ENCODE data around the gene RIMS1.

Gene RIMS1

DNA sequence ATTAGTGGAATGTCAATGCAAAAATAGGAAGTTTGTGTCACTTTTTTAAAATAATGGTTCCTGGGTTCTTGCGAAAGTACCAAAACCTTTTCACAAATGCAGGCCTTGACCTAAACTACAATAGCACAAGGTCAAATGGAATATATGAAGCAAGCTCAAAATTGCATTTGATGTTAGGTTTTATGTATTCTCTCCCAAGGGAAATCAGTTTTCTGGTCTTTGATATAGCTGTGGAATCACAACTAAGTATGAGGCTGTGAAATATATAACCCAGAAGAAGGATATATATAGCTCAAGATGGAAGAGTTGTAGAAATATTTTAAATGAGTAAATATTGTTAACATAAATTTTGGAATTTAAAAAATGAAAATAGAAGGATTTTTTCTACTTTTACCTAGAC, 327.3 kb downstream of the RIMS1 start:
- H3K27ac ChIP-seq: no peak overlapping the region
- no peak overlapping the region for H3K4me3 ChIP-seq

DNA sequence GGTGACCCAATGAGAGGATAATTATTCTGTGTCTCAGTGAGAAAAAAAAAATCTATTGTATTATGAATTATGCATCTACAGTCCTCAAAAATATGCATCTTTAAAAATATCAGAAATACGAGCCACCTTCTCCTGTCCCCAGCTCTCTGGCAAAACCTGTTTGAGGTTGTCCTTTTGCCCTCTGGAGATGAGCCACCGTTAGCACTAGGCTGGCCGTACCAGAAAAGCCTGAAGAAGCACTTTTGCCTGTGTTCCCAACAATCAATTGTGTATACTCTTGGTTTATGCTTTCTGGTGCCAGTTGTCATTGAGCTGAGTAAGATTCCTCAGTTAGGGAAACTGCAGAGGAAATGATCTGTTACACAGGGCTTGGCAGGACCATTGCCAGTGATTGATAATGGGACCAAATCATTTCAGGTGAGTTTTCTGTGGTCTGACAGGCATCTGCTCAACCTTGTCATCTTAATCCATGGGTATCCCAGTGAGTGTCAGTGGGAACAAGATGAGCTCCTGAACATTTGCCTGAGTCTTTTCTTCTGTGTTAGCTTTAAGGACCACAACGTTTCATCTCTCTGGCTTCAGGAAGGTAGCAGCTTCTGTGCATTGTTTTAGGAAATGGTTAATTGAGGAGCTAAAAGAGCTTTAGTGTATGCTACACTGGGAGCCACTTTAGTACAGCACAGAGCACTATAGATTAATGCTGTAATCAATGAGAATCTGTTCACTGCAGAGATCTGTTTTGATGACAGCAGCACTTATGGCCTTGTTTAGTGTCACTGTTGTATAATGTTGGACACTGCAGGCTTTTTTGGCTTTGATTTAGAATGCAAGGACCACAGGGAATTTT, 330.1 kb downstream of the RIMS1 start:
- H3K27ac ChIP-seq: no peak overlapping the region
- no peak overlapping the region for H3K4me3 ChIP-seq

DNA sequence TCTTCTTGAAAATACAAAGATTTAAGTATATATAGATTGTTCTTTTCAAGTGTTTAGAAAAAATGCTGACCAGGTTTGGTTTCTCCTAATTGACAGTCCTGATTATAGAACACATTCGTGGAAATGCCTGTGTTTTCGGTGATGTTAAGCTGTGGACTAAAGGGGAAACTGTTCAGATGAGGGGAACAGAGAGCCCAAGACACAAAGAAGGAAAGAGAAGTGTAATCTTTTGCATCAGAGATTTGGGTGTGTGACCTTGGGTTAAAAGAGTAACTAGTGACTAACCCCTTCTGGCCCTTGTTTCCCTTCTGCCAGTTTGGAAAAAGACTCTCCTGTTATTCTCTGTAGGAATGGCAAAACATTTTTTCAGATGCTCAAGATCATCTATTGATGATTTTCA, 331.3 kb downstream of the RIMS1 start:
- H3K4me3 ChIP-seq: no peak overlapping the region
- H3K27ac ChIP-seq: no peak overlapping the region

DNA sequence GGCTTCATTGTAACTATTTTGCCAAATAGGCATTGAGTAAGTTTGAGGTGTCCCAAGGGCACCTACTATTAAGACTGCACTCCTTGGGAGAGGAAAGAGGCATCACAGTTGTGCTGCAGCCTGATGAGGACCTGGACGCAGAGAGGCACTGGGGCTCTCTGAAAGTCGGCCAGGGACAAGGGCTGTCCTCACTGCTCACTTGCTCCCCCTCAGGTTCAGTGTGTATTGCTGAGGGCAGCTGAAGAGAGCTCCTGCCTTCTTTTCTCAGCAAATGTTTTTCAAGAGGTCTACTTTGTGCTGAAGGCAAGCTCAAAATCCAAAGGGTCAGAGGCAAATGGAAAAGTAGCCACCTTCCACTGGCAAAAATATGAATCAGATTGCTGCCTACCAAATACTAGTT, 331.8 kb downstream of the RIMS1 start:
- no peak overlapping the region for H3K27ac ChIP-seq
- H3K4me3 ChIP-seq: no peak overlapping the region

DNA sequence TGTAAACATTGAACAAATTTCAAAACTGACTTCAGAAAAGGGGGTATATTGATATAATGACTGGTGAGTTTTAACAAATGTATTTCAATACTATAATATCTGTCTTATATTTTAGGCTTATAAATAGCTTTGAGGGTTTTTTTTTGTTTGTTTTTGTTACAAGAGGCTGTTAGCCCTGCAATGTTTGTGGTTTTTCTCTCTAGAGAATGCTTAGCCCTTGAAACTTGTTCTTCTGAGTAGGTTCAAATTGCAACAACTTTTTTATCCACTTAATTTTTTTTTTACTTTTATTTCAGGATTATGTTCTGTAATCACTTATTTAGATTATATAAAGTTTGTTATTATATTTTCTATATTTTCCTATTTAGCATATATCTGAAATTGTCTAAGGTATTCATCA, 333.2 kb downstream of the RIMS1 start:
- H3K27ac ChIP-seq: no peak overlapping the region
- no peak overlapping the region for H3K4me3 ChIP-seq

DNA sequence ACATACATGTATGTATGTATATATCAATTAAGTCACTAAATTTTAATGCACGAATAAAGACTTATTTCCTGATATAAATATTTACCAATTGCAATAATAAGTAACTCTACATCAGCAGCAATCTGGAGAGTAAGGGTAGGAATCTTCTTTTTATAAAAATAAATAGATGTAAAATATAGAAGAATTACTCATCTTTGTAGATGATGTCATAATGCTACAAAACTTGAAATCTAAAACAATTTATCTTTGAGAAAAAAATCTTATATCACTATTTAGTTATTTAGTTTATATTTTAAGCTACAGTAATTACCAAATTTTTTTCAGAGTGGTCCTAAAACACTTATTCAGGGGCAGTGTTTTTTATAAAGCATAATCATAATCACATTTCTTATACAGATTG, 351.7 kb downstream of the RIMS1 start:
- Histone ChIP-seq H3K27ac (no peak overlapping the region), H3K4me3 (no peak overlapping the region)

DNA sequence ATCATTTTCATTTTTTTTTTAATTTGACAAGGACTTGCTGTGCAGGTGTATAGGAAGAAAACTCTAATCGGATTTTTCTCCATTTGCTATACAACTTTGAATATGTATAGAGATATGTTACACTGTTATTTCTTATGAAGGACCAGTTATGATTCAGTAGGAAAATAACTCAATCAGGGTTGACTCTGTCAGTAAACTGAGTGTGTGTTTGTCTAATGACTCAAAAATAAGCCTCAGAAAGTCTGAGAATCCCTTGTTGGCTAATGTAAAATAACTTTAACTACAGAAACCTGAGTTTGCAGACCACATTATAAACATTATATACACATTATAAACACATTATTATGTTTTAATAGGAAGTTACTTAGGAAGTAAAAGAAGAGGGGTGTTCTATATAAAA, 352.6 kb downstream of the RIMS1 start:
- Histone ChIP-seq H3K27ac (no peak overlapping the region), H3K4me3 (no peak overlapping the region)

DNA sequence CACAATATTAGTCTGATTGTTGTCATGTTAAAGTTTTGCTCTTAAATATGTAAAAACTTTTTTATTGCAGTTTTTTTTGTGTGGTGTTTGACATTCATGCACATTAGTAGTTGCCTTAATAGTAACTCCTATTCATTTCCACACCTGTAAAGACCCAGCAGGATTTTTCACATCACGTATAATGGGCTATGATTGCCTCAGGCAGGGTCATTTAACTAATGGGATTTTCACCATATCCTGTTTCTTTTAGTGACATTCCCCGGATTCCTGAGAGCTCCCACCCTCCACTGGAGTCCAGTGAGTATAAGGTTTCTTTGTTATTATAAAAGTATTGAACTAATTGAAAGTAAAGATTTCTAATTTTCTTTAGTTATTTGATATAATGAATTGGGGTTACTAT, 359.2 kb downstream of the RIMS1 start:
- no peak overlapping the region for H3K27ac ChIP-seq
- H3K4me3 ChIP-seq: no peak overlapping the region

DNA sequence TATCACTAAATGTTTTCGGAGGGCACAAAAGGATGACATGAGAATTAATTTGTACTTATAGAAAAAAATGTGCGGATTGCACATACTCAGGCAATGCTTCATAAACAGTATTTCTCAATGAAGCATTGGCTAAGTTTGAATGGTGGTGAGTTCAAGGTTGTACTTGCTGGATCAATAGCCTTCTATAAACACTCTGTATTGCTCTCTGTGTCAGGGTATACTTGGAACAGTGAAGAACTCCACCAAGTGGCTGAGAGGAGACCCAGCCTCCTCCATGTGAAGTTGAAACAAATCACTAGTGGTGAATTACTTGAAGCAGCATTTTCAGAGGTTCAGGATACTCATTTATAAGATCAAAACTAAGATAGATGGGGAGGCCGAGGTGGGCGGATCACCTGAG, 360.6 kb downstream of the RIMS1 start:
- Histone ChIP-seq H3K27ac (no peak overlapping the region), H3K4me3 (no peak overlapping the region)

DNA sequence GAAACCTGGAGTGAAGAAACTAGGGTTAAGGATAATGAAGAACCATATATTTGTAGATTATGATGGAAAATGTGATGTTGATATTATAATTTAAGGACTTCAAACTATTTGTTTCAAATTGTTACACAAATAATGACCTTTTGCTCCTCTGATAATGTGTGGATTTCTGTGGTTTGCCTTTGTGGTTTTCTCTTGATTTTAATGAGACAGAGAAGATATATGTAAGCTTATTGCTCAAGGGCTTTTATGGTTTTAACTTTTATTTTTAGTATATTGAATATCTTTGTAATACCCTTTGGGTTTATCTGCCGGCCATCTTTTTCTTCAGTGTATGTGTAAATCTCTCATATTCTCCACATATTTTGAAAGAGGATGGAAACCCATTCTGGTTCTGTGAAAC, 362.3 kb downstream of the RIMS1 start:
- Histone ChIP-seq H3K27ac (no peak overlapping the region), H3K4me3 (no peak overlapping the region)

DNA sequence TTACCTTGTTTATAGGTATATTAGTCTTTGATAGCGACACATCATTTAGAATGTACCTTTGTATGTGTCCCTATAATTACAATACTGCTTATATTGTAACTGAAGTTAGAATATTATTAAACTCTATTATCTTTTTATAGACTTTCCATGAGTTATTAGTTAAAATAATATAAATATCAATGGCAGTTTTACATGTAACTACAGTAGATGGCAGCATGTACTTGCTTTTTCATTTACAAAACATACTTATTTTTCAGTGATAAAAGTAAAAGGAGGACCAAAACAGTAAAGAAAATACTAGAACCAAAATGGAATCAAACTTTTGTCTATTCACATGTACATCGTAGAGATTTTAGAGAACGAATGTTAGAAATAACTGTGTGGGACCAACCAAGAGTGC, 364.3 kb downstream of the RIMS1 start:
- Histone ChIP-seq H3K27ac (no peak overlapping the region), H3K4me3 (no peak overlapping the region)

DNA sequence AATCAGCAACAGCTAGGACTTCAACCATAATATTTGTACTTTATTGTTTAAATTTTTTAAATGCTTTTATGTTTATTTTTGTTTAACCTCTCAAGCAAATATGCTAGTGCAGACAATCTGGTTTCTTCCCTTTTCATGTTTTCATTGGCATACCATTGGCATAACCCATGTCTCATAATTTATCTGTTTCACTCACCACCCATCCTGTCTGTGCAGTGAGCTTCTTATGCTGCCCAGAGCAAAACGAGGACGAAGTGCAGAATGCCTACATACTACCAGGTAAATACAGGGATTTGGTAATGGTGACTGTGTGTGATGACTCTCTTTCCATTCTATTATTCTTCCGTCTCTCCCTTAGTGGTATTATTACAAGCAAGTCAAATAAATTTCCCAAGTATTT, 374.1 kb downstream of the RIMS1 start:
- no peak overlapping the region for H3K27ac ChIP-seq
- no peak overlapping the region for H3K4me3 ChIP-seq

DNA sequence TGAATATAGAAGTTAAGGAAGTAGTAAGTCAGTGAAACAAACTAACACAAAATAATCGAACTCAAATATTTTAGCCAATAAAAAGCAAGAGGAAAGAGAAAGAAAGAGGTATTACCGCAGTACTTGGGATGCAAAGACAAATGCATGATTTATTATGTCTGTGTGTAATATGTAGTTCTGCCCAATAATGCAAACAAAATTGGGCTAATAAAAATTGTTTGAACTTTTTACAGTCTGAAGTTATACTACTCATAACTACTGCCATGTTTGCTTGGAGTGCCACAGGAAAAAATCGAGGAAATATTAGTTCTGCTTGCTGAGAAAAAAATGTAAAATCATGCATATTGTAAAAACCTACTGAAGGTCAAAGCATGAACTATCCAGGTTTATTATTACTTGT, 375.2 kb downstream of the RIMS1 start:
- Histone ChIP-seq H3K4me3 (no peak overlapping the region), H3K27ac (no peak overlapping the region)

DNA sequence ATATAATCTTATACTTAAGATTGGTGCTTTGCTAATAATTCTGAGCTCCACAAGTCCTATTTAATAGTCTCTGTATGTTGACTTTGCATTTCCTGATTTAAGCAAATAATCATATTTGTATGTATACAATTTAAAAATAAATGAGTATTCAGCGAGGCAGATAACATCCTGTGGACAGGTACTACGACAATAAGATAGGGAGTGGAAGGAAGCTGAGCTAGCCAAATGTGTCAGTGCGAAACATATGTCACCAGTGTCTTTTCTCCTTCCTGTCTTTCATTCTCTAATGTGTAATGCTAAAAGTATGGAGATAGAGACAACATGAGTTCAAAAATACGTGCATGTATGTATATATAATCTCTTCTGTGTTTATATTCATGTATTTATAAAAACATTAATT, 375.9 kb downstream of the RIMS1 start:
- no peak overlapping the region for H3K27ac ChIP-seq
- no peak overlapping the region for H3K4me3 ChIP-seq

DNA sequence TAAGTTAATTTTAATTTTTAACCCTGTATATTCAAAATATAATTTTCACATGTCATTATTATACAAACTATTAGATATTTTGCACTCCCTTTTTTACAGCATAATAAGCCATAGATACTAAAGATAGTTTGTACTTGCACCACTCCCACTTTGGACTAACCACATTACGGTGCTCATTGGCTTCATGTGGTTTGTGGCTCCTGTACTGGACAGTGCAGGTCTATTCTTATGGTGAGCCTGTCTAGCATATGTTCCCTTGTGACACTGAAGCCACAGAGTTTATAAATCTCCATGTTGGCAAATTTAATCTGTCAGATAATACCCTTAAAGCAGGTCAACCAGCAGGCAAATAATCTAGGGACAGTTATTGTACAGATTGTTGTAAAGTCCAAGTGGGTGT, 381.1 kb downstream of the RIMS1 start:
- no peak overlapping the region for H3K27ac ChIP-seq
- no peak overlapping the region for H3K4me3 ChIP-seq

DNA sequence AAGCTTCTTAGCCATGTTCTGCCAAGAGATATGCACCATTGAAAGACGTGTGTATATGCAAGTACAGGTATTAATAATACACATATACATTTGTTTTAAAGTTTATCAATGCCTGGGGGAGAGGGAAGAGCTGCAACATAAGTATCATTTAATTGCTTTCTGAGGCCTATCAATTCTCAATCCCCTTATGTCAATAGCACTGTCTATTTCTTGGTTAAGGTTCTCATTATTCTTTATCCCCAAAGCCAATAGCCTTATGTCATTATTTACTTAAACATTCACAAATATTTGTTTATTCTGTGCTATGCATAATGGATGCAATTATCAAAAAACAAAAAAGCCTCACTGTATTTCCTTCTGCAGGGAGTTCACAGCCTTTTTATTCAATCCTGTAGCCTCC, 385.2 kb downstream of the RIMS1 start:
- Histone ChIP-seq H3K4me3 (no peak overlapping the region), H3K27ac (no peak overlapping the region)

DNA sequence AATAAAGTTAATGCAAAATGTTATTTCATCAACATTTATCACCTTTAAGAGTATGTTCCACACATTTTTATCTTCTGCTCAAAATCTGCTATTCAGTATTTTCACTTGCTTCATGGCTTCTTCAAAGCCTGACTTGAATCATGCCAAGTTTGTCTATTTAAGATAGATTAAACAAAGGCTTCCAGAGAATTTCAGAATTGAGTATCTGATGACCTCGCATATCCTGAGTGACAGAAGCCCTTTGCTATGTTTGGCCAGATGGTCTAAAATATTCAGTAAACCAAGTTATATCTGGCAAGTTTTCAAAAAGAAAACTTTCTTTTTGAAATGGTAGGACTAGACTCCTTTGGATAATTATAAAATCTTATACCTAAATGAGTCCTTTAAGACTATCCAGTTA, 386.6 kb downstream of the RIMS1 start:
- Histone ChIP-seq H3K27ac (no peak overlapping the region), H3K4me3 (no peak overlapping the region)

DNA sequence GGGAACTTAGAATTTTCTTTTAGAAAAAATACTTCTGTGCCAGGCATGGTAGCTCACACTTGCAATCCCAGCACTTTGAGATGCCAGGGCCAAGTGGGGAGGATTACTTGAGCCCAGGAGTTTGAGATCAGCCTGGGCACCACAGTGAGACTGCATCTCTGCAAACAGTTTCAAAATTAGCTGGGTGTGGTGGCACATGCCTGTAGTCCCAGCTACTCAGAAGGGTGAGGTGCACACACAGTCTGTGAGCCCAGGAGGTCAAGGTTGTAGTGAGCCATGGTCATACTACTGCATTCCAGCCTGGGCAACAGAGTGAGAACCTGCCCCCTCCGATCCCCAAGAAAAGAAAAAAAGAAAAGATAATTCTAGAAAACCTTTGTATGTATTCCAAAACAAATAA, 389.5 kb downstream of the RIMS1 start:
- H3K4me3 ChIP-seq: no peak overlapping the region

DNA sequence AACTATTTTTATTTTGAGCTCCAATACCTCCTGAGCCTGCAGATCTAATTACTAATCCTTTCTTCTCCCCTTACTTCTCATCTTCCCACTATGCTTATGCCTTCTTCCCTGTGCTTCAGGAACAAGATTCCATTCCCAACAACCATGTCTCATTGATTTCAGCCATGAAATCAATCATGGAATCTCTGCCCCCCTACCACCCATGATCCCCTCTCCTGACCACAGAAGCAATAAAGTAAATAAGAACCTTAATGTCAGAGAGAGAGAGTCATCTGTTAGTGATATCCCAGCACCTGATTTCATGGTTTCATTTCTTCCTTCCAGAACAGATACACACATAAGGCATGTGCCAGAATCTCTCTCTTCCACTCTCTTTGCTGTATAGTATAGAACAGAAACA, 395.9 kb downstream of the RIMS1 start:
- Histone ChIP-seq H3K4me3 (no peak overlapping the region), H3K27ac (no peak overlapping the region)

More for the DNA sequence above, 389.5 kb downstream of the RIMS1 start:
- no peak overlapping the region for H3K27ac ChIP-seq

DNA sequence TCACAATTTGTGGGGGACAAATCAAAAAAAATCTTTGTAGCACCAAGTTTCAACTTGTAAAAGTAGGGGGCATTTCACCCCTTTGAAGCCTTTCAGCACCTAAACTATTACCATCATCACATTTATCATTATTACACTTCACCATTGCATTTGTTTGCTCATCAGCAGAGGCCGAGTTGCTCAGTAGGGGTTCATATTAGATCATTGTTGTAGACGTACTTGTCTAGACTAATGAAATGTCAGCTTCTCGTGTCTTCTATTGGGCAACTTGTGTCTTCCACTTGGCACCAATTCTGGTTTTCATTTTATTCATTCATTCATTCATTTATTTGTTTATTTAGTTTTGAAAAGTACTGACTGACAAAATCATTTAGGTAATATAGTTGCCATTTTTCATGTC, 397.2 kb downstream of the RIMS1 start:
- Histone ChIP-seq H3K27ac (no peak overlapping the region), H3K4me3 (no peak overlapping the region)

DNA sequence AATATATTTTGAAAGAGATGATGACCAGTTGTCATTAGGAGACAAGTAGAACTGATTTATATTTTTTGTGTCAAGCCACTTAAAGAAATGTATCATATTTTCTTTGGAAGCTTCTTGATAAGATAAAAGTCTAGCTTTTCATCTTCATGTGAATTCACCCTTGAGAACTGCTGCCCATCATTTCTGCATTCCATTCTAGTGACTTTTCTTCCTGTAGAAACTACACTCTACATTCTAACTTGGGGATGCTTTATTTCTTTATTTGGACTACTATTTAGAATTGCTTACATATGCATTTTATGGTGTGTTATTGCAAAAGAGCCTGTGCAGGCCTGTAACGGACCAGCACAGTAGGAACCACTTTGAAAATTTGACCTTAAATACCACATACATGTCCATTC, 400.6 kb downstream of the RIMS1 start:
- Histone ChIP-seq H3K4me3 (no peak overlapping the region), H3K27ac (no peak overlapping the region)

DNA sequence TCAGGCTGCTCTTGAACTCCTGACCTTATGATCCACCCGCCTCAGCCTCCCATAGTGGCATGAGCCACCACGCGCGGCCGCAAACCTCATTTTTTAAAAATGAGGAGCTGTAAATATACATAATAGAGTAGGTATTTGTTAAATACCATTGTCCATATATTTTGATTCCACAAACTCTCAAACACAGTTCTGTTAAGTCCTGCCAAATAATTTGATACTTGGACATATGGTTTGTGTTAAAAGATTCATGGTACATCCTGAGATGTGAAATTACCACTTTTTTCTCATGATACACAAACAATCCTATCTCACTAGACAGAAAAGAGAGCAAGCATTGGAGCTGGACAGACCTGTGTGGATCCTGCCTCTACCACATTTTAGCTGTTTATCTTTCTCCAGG, 401.5 kb downstream of the RIMS1 start:
- H3K4me3 ChIP-seq: no peak overlapping the region
- H3K27ac ChIP-seq: no peak overlapping the region
